Measurements from ENCODE around the gene ZNF804B.

Gene ZNF804B

GRCh38 chr7:88967432-88967831, 207.9 kb downstream of the ZNF804B start:
- Histone ChIP-seq H3K4me3 (replicated peaks; ENCODE audit: low read depth, low read length) (no peak overlapping the region), H3K27me3 (replicated peaks; ENCODE audit: control insufficient read depth, insufficient read depth, low read length) (no peaks in the 10 kb centered on the region), H3K36me3 (ENCODE audit: control insufficient read depth, insufficient read depth, low read length) (no peaks in the 10 kb centered on the region)
- DNase-seq (ENCODE audit: extremely low read depth, insufficient read length): no peak
- TF ChIP-seq, protein P1, sequence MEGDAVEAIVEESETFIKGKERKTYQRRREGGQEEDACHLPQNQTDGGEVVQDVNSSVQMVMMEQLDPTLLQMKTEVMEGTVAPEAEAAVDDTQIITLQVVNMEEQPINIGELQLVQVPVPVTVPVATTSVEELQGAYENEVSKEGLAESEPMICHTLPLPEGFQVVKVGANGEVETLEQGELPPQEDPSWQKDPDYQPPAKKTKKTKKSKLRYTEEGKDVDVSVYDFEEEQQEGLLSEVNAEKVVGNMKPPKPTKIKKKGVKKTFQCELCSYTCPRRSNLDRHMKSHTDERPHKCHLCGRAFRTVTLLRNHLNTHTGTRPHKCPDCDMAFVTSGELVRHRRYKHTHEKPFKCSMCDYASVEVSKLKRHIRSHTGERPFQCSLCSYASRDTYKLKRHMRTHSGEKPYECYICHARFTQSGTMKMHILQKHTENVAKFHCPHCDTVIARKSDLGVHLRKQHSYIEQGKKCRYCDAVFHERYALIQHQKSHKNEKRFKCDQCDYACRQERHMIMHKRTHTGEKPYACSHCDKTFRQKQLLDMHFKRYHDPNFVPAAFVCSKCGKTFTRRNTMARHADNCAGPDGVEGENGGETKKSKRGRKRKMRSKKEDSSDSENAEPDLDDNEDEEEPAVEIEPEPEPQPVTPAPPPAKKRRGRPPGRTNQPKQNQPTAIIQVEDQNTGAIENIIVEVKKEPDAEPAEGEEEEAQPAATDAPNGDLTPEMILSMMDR (IDR thresholded peaks at IDR 0.05; ENCODE audit: insufficient read depth, low read length, poor library complexity, severe bottlenecking): no peak

- no peaks in the 10 kb centered on the region for H3K36me3 ChIP-seq (ENCODE audit: control insufficient read depth, insufficient read depth, low read length)
- TF ChIP-seq, protein P1 (IDR thresholded peaks at IDR 0.05; ENCODE audit: insufficient read depth, low read length, poor library complexity, severe bottlenecking): no peak
- no peak overlapping the region for H3K4me3 ChIP-seq (replicated peaks; ENCODE audit: low read depth, low read length)
- DNase-seq (ENCODE audit: extremely low read depth, insufficient read length): no peak
- H3K27me3 ChIP-seq (replicated peaks; ENCODE audit: control insufficient read depth, insufficient read depth, low read length): no peaks in the 10 kb centered on the region
These were observed 209.7 kb downstream of the ZNF804B start for GRCh38 chr7:88969167-88969566.

DNA sequence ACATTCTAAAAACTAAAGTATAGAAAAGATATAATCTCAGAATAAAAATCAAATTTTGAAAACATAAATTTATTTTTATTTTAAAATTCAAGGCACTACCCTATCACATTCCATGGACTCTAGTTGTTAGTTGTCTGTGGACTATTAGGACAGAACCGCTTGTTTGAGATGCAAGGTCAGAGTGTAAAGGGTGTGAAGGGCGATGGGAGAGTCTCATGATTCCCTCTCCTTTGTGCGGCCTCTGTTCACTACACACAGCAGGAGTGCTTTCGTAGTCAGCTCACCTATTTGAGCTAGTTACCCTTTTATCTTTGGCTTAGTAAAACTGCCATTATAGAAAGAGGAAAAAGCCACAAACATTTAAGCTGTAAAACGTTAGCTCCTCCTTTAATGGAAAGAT, 225.8 kb downstream of the ZNF804B start:
- no peak for DNase-seq (ENCODE audit: extremely low read depth, insufficient read length)
- H3K36me3 ChIP-seq (ENCODE audit: control insufficient read depth, insufficient read depth, low read length): no peaks in the 10 kb centered on the region
- TF ChIP-seq, protein P1 (IDR thresholded peaks at IDR 0.05; ENCODE audit: insufficient read depth, low read length, poor library complexity, severe bottlenecking): no peak

GRCh38 chr7:89001306-89001705, 241.8 kb downstream of the ZNF804B start:
- TF ChIP-seq, protein P1 (IDR thresholded peaks at IDR 0.05; ENCODE audit: insufficient read depth, low read length, poor library complexity, severe bottlenecking): no peak
- Histone ChIP-seq H3K36me3 (ENCODE audit: control insufficient read depth, insufficient read depth, low read length) (no peaks in the 10 kb centered on the region), H3K4me3 (replicated peaks; ENCODE audit: low read depth, low read length) (no peak overlapping the region), H3K27me3 (replicated peaks; ENCODE audit: control insufficient read depth, insufficient read depth, low read length) (no peaks in the 10 kb centered on the region)
- DNase-seq (ENCODE audit: extremely low read depth, insufficient read length): no peak

More for the DNA sequence above, 225.8 kb downstream of the ZNF804B start:
- no peaks in the 10 kb centered on the region for H3K27me3 ChIP-seq (replicated peaks; ENCODE audit: control insufficient read depth, insufficient read depth, low read length)
- H3K4me3 ChIP-seq (replicated peaks; ENCODE audit: low read depth, low read length): no peak overlapping the region

- no peaks in the 10 kb centered on the region for H3K27me3 ChIP-seq (replicated peaks; ENCODE audit: control insufficient read depth, insufficient read depth, low read length)
- peak overlapping the region; percentile 25 for H3K4me3 ChIP-seq (replicated peaks; ENCODE audit: low read depth, low read length)
- TF ChIP-seq, protein P1 (IDR thresholded peaks at IDR 0.05; ENCODE audit: insufficient read depth, low read length, poor library complexity, severe bottlenecking): no peak
- no peaks in the 10 kb centered on the region for H3K36me3 ChIP-seq (ENCODE audit: control insufficient read depth, insufficient read depth, low read length)
- peak; percentile 34 for DNase-seq (ENCODE audit: extremely low read depth, insufficient read length)
These were observed 243.8 kb downstream of the ZNF804B start for GRCh38 chr7:89002981-89003956.

All from GM06990 (cell line).